Skin epidermis (tissue), 12 donors: Measurements from ENCODE around the gene KDM3B.

Experiments
- H3K27ac ChIP-seq, 21 experiments: fragments of 200-600 bp; sonication (generic) in 11 of 21; one replicate each; pipeline ENCODE4 v1.5.0; 2020; ENCODE audit warnings: mild to moderate bottlenecking in 3 of 21, inconsistent platforms in 2 of 21, moderate library complexity in 2 of 21
- H3K4me3 ChIP-seq, 7 experiments: fragments of 200-600 bp; sonication (generic) in 2 of 7; one replicate each; pipeline ENCODE4 v1.5.0; 2020; ENCODE audit warnings: inconsistent platforms in 2 of 7, mild to moderate bottlenecking in 2 of 7, moderate library complexity in 1 of 7

Gene KDM3B

GRCh38 chr5:138461343-138462125, 109.0 kb downstream of the KDM3B start:
- Histone ChIP-seq H3K4me3 (no peak overlapping the region), H3K27ac (peak overlapping the region in 8 of 21 experiments; percentile 16 to 80 (median 39))

GRCh38 chr5:138463419-138464007, 111.0 kb downstream of the KDM3B start:
- peak overlapping the region; percentile 64 to 90 (median 77) for H3K4me3 ChIP-seq
- H3K27ac ChIP-seq: peak overlapping the region; percentile 52 to 99 (median 94)

- H3K4me3 ChIP-seq: peak overlapping the region; percentile 64 to 90 (median 77)
- H3K27ac ChIP-seq: peak overlapping the region; percentile 53 to 99 (median 94)
Measured at GRCh38 chr5:138464008-138464387, 111.5 kb downstream of the KDM3B start.

- Histone ChIP-seq H3K4me3 (peak overlapping the region; percentile 64 to 90 (median 77)), H3K27ac (peak overlapping the region; percentile 53 to 99 (median 94))
Measured at GRCh38 chr5:138464388-138465260, 112.1 kb downstream of the KDM3B start.

GRCh38 chr5:138465261-138466124, 113.0 kb downstream of the KDM3B start, which contains the start of gene EGR1:
Gene EGR1, plus strand, starts transcription at chr5:138465479. Its CDS starts 283 bp downstream, at chr5:138465762.
- peak within 1 kb of the TSS; percentile 64 to 90 (median 77) for H3K4me3 ChIP-seq

GRCh38 chr5:138466125-138466899, 113.8 kb downstream of the KDM3B start:
- peak overlapping the region in 14 of 21 experiments; percentile 8 to 97 (median 89) for H3K27ac ChIP-seq
- H3K4me3 ChIP-seq: peak overlapping the region; percentile 64 to 90 (median 77)

More at GRCh38 chr5:138465261-138466124, 113.0 kb downstream of the KDM3B start, which contains the start of gene EGR1:
- peak within 1 kb of the TSS; percentile 53 to 99 (median 94) for H3K27ac ChIP-seq

- peak overlapping the region; percentile 64 to 90 (median 77) for H3K4me3 ChIP-seq
- peak overlapping the region in 10 of 21 experiments; percentile 36 to 97 (median 88) for H3K27ac ChIP-seq
Measured at GRCh38 chr5:138466900-138467710, 114.6 kb downstream of the KDM3B start.

GRCh38 chr5:138467711-138468132, 115.2 kb downstream of the KDM3B start:
- Histone ChIP-seq H3K27ac (peak overlapping the region in 7 of 21 experiments; percentile 8 to 97 (median 83)), H3K4me3 (peak overlapping the region in 6 of 7 experiments; percentile 64 to 90 (median 78))

GRCh38 chr5:138468133-138468965, 115.9 kb downstream of the KDM3B start:
- Histone ChIP-seq H3K4me3 (peak overlapping the region in 4 of 7 experiments; percentile 64 to 90 (median 82)), H3K27ac (peak overlapping the region in 5 of 21 experiments; percentile 8 to 87 (median 49))

- Histone ChIP-seq H3K4me3 (no peak overlapping the region), H3K27ac (peak overlapping the region in 3 of 21 experiments; percentile 8 to 38 (median 27))
Measured at GRCh38 chr5:138468966-138469539, 116.6 kb downstream of the KDM3B start.

GRCh38 chr5:138469540-138470321, 117.2 kb downstream of the KDM3B start:
- H3K4me3 ChIP-seq: no peak overlapping the region
- peak overlapping the region in 10 of 21 experiments; percentile 5 to 69 (median 25) for H3K27ac ChIP-seq

GRCh38 chr5:138470322-138471051, 118.0 kb downstream of the KDM3B start:
- Histone ChIP-seq H3K27ac (peak overlapping the region in 9 of 21 experiments; percentile 5 to 52 (median 21)), H3K4me3 (no peak overlapping the region)

- Histone ChIP-seq H3K27ac (peak overlapping the region in 3 of 21 experiments; percentile 9 to 52 (median 21)), H3K4me3 (no peak overlapping the region)
Measured at GRCh38 chr5:138471052-138471361, 118.5 kb downstream of the KDM3B start.

GRCh38 chr5:138472353-138472752, 119.9 kb downstream of the KDM3B start:
- H3K4me3 ChIP-seq: no peak overlapping the region
- no peak overlapping the region for H3K27ac ChIP-seq
